GM19438 (cell line): ENCODE results near the gene TEX261.
"Not testable (repeated sequence)": the region's sequence is repeated elsewhere in the genome, so short reads cannot be mapped to it uniquely, and the experiment has no call there.

ENCODE experiments used
- ATAC-seq: cut with Tn5 transposase; IDR thresholded peaks from one replicate; pipeline ENCODE4 v1.9.1; 2021; ENCODE audit warnings: low read depth; ENCODE audit not compliant: unreplicated experiment

TEX261 gene

GRCh38 chr2:70994699-70995425 is at the start of gene TEX261:
Gene TEX261 (minus strand): TSS chr2:70994873. CDS start chr2:70994757, 116 bp downstream.
- ATAC-seq: peak; percentile 95

DNA sequence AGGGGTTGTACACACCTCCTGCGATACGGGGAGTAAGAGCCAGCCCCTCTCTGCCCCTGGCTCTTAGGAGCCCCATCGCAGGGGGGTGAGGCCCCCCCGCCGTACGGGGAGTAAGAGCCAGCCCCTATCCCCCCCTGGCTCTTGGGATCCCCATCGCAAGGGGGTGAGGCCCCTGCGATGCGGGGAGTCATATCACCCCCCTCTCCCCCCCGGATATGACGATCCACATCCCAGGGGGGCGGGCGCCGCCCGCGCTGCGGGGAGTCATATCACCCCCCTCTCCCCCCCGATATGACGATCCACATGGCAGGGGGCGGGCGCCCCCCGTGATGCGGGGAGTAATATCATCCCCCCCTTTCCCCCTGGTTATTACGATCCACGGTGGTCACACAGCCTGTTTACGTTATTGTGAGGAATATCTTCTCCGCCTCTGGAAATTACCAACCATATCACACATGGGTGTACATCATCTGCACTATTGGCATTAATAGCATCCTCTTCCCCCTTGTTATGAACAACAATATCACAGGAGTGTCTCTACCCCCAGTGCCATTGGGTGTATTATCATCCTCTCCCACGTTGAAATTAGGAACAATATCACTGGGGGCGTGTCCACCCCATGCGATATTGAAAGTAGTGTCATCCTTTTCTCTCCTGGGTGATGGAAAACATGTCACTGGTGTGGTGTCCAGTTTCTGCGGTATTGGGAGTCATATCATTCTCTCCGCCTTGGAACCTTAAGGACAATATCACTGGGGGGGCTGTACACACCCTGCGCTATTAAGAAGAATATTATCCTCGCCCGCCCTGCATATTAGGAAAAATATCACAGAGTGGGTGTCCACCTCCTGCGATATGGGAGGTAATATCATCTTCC is 49.1 kb upstream of the TEX261 start:
- ATAC-seq: no peak

DNA sequence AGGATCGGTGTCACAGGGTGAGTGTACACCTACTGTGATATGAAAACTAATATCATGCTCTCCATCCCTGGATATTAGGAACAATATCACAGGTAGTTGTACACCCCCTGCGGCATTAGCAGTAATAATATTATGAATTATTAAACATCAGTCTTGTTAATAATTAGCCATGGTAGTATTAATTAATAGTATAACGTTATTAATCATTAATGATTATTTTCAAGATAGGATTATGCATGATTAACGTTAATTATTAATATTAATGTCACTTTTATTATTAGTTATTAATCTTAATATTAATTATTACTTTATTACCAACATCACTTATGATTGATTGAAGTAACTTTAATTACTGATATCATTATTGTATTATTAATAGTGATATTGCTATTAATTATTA is 47.6 kb upstream of the TEX261 start:
- ATAC-seq: no peak

DNA sequence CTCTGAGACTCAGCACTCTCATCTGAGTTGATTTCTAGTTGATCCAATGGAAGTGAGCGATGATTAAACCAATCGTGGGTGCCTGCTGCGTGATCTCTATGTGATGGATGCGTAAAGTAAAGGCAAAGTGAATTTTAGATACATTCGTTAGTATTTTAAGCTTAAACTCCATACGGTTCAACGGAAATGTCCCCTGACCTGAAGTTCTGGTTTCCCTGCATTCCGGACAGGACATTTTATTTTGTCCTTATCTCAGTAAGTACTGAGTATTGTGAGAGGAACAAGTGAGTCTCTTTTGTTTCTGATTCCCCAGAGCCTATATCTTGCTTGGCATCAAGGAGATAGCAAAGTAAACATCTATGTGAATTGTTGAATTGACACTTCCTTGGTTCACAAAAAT is 41.6 kb upstream of the TEX261 start:
- not testable (repeated sequence) for ATAC-seq

DNA sequence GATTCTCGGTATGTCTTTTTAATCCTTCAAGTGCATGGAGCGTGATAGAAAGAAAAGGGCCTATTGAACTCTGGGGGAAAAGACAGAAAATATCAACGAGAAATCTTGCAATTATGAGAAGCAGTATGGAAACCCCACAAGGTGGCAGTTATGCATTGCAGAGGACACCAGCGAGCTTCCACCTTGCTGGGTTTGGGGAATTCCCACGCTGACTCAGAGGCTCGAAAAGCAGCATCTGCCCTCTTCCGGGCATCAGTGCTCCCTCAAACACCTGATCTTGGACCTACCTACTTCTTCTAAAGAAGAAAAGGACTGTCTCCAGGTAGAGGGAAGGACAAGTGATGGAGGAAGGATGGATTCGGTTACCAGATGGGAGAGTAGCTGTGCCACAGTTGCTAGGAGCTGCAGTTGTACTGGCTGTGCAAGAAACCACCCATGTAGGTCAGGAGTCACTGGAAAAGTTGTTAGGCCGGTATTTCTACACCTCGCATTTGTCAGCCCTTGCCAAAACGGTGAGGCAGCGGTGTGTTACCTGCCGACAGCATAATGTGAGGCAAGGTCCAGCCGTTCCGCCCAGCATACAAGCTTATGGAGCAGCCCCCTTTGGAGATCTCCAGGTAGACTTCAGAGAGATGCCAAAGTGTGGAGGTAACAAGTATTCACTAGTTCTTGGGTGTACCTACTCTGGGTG is 29.0 kb upstream of the TEX261 start:
- ATAC-seq: not testable (repeated sequence)

DNA sequence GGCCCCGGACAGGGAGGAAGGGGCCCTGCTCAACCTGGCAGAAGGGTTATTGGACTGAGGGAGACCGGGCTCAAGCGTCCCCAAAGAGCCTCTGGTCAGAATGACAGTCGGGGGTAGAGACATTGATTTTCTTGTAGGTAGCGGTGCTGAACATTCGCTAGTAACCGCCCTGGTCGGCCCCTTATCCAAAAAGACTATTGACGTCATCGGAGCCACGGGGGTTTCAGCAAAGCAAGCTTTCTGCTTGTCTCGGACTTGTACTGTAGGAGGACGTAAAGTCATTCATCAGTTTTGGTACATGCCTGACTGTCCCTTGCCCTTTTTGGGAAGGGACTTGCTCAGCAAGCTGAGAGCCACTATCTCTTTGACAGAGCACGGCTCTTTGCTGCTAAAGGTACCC is 26.7 kb upstream of the TEX261 start:
- ATAC-seq: not testable (repeated sequence)

GRCh38 chr2:71019989-71020388 is 25.3 kb upstream of the TEX261 start:
- ATAC-seq: not testable (repeated sequence)

DNA sequence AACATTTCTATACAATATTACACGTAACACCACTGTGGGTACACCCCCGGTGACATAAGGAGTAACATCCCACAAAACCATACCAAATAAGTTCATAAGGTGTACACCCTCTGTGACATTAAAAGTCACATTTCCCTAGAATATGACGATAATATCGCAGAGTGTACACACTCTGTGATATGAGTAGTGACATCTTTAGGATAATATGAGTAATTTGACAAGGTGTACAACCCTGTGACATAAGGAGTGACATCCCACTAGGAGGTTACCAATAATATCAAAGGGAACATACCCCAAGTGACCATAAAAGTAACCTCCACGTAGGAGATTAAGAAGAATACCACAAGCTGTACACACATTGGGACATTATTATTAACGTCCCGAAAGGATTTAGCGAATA is 24.0 kb upstream of the TEX261 start:
- no peak for ATAC-seq

DNA sequence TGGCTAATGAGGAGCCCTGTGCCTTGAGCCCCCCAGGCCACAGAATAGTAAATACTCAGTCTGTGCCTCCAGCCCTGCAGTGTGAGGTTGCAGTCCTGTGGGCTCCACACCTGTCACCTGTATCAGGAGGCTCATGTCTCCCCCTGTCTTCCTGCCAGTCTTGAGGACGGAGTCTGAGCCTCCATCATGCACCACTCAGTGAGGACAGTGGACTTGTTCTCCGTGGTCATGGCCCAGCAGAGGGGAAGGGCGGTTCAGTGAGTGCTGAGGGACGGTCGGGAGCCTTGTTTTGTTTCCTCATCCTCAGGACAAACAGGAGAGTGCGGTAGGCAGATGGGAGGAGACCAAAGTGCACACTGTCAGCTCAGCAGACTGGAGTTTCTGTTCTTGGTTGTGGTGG is 17.1 kb upstream of the TEX261 start:
- not testable (repeated sequence) for ATAC-seq

DNA sequence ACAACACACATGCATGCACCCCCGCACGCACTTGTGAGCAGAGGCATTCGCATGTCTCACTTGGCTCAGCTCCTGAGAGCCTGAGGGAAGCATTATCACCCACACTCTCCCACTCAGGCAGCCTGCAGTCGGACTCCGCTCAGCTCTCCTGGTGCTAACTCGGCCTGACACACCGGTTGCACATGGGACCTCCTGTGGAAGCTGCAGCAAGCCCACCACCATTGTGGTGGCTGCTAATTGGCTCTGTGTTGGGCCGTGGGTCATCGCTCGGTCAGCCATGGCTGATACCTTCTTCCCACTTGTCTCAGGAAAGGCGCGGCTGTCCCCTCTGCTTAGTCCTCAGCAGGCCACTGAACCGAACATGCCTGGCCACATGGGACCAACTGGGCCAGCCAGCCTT is 13.7 kb upstream of the TEX261 start:
- ATAC-seq: no peak

GRCh38 chr2:71006955-71007799 is 12.5 kb upstream of the TEX261 start:
- no peak for ATAC-seq

- no peak for ATAC-seq
These were observed 11.7 kb upstream of the TEX261 start for GRCh38 chr2:71006323-71006722.

GRCh38 chr2:71005271-71006202 is 10.9 kb upstream of the TEX261 start:
- no peak for ATAC-seq

- ATAC-seq: no peak
These were observed 10.2 kb upstream of the TEX261 start for GRCh38 chr2:71004857-71005256.

GRCh38 chr2:71003966-71004755 is 9.5 kb upstream of the TEX261 start:
- ATAC-seq: no peak

GRCh38 chr2:71003396-71003795 is 8.7 kb upstream of the TEX261 start:
- ATAC-seq: no peak

DNA sequence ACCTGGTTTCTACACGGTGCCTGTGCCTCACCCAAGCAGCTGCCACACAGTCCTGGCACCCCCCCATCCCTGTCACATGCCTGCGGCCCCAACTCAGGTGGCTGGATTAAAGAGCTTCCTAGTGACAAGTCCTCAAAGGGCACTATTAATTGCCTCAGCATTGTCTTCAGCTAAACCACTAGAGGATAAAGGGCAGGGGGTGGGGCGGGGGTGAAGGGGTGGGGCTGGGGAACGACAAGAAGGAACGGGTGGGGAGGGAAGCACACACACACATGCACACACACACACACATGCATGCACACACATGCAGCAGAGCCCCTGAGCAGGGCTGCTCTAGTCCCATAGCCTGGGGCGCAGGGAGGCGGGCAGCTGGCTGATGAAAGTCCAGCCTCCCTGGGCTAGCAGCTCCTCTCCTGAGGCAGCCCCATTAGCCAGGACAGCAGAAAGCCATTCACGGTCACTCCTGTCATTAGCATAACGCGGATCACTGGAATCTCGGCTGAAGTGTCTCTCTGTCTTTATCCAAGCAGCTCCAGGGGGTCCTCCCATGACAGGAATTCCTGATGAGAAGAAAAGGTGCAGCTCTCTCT is 7.4 kb upstream of the TEX261 start:
- no peak for ATAC-seq

GRCh38 chr2:71001592-71001927 is 6.9 kb upstream of the TEX261 start:
- ATAC-seq: no peak
